NCI-H187 treated with DMSO at 0.1 percent for 48 hours (cell line): Measurements from ENCODE around the gene ATIC.

Experiments
- DNase-seq: peaks from one replicate; lab custom pipeline; 2025; lab: John Stamatoyannopoulos, UW

Gene ATIC

DNA sequence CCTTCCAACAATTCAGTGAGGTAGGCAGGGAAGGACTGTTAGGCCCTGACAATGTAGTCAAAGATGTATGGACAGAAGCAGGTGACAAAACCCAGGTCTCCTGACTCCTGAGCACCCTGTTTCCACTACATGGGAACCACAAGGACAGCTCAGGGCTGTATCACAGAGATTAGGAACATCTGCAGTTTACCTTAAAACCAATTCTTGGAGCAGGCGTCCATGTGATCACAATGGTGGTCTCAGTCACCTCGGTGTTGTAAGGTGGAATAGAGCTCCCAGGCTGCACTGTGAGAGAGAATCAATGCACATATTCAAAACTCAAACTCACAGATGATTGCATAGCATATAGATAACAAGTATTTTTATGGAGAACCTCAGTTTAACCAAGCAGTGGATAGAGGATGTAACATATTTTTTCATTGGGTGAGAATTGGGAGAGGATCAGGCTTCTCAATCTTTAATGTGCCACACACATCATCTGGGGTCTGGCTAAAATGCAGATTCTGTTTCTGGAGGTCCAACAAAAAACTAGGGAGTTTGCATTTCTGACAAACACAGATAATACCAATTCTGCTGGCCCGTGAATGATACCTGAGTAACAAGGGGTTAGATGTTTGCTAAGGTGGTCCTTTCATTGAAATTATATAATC, 87.3 kb downstream of the ATIC start:
- DNase-seq: no peak
